HG03439 (cell line): ENCODE data around the gene MAPKAP1.

Source experiments
- ATAC-seq: cut with Tn5 transposase; IDR thresholded peaks from one replicate; pipeline ENCODE4 v1.9.1; 2021; ENCODE audit warnings: mild to moderate bottlenecking, moderate library complexity; ENCODE audit not compliant: unreplicated experiment

MAPKAP1 gene

DNA sequence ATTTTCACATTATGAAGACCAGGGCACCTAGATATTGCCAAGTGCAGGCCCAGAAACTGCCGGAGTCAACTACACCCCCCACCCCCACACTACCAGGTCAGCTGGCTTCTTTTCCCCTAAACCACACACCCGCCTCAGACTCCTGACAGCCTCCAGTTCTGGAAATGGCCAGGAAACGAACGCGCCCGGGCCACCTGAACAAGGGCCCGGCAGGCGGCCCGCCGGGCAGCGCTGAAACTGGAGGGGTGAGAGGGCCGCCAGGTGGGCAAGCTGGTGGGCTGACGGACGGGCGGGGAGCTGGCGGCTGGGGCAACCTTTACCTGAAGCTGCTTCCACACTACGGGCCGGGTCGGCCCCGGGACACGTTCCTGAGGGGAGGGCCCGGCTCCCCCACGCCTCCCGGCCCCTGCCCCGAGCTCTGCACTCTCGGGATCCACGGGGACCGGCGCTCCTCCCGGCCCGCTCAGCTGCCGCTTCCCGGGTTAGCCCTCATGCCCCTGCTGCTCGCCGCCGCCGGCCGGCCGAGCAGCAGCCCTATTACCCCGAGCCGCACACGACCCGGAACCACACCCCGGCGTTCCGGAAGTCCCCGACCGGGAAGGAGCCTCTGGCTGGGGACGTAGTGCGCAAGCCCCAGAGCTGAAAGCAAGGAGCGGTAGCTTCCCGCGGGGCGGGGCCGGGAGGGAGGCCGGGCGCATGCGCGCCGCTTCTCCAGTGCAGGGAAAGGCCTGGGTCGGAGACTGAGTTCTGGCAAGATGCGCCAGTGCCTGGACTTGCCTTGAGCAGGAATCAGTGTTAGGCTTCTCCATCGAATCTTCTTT, at the start of gene MAPKAP1:
TSS of gene MAPKAP1 (minus strand) at position 558 of the 821 bp plus-strand sequence. CDS start 34,634 bp downstream, outside the sequence.
- peak; percentile 91 for ATAC-seq

- ATAC-seq = no peak
These were observed 49.5 kb upstream of the MAPKAP1 start for GRCh38 chr9:125756518-125756917.

- ATAC-seq = no peak
These were observed 48.3 kb upstream of the MAPKAP1 start for GRCh38 chr9:125755340-125755739.

GRCh38 chr9:125754096-125754495, 47.1 kb upstream of the MAPKAP1 start:
- no peak for ATAC-seq

DNA sequence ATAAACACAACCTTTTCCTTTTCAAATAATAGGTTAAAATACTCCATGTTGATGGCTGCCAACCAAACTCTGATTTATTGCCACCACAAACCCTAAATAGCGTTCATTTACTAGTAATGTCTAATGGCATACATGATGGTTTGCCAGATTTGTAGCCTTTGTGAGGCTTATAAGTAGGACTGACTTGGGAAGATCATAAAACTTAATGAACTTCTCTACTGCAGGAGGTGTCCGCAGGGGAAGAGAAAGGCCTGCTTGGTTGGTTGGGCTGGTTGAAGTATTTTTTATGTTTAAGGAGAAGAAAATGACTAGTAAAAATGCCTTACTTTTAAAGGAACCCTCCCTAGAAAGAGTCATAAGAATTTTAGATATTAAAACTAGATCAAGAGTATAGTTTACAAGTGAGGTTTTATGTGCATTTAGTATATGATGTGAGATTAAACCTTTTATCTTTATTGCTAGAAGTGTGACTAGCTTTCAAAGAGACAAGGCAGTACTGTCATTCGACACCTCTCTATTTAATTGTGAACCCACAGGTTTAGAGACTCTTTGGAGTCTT, 45.1 kb upstream of the MAPKAP1 start:
- no peak for ATAC-seq

GRCh38 chr9:125750627-125751011, 43.6 kb upstream of the MAPKAP1 start:
- ATAC-seq = no peak

DNA sequence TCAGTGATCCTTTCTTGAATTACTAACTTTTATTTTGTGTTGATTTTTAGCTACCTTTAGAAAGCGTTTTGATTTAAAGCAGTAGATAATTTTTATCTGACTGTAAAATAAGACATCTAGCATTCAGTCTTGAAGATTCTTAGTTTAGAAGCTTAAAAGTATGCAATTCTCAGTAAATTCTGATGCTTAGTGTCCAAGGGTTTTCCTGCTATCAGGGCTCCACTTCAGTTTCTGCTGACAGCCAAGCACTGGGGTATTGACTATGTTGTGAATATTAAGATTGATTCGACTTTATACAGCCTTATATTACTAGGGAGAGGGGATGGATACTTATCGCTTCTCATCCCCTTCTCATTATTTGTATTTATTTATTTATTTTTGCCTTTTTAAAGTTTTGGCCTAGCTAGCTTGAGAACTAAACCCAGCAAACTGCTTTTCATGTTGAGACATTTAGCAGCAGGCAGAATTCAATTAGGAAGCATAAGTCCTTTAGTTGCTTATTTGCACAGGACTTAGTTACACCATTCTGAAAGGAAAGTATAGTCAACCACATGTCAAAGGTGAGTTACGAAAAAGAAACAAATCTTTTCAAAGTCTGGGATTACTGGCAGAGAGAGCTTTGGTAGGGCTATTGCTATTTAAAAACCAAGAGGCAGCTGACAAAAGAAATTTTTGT, 43.1 kb upstream of the MAPKAP1 start:
- no peak for ATAC-seq

GRCh38 chr9:125749287-125749935, 42.4 kb upstream of the MAPKAP1 start:
- no peak for ATAC-seq

DNA sequence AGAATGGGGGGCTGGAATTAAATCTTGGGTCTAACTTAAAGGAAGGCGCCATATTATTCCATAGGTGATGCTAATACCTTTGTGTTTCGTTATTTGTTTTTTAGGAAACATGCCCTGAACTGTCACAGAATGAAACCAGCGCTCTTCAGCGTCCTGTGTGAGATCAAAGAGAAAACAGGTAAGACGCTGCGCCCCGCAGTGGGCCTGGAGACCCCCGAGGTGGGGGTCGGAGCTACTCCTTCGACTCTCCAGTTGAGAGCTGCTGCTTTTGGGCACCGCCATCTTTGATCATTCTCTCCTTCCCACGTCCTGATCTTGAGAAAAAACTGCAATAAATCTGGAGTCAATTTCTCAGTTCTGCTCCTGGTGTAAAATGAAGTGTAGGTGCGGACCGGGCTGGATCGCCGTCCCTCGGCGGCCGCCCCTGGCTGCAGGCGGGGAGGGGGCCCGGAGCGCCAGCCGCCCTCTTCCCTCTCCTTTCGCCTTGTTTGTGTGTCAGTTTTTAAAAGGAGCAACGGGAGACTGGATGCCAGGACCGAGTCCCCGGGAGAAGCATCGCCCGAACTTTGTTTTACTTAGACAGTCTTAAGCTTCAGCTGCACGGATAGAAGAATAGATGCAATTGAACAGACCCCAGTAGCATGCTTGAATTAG, 41.6 kb upstream of the MAPKAP1 start:
- ATAC-seq = no peak

DNA sequence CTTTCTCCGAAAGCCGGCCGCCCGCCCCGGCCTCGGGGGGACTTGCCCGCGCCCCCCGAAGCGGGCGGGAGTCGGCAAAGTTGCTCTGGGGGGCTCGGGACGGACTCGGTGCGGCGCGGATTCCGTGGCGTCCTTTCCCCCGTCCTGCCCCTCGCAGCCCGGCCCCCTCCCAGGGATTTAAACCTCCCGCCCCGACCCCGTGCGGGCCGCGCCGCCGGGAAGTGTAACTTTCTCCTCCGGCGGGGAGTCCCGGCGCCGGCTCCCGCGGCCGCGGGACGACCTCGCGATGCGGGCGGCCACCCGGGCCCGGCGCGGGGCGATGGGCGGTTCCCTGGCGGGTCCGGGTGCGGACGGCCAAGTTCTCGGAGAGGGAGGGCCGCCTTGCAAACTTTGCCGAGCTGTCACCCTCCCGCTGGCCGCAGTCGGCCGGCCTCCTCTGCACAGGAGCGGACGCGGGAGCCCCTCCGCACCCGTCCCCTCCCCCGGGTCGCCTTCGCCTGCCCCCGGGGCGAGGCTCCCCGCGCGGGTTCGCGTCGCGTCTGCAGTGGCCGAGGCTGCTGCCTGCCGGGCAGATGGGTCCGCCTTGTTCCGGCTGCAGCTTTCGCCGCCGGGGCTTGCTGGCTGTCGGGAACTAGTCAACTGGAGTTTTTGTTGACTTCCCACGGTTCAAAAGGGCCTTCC, 40.9 kb upstream of the MAPKAP1 start:
- ATAC-seq = no peak

DNA sequence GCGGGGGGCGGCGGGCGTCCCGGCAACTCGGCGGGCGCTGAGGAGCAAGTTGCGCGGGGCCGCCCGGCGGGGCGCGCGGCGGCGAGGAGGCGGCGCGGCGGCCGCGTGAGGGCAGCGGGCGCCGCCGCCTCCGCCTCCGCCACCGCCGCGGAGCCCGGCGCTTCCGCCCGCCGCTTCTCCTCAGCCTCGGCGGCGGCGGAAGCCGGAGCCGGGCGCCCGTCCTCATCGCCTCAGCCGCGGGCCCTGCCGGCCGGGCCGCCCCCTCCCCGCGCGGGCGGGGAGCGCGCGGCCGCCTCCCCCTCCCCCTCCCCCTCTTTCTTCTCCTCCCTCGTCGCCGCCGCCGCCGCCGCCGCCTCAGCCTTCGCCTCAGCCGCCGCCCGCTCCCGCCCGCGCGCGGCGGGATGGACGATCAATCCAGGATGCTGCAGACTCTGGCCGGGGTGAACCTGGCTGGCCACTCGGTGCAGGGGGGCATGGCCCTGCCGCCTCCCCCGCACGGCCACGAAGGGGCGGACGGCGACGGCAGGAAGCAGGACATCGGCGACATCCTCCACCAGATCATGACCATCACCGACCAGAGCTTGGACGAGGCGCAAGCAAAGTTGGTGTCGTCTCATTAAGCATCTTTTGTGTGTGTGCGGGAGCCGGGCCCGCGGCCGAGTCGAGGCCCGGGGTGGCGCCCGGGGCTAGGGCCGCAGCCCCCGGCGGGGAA, 40.2 kb upstream of the MAPKAP1 start, which contains the start of gene PBX3:
TSS of gene PBX3 (plus strand) at position 321 of the 712 bp plus-strand sequence.
- ATAC-seq = no peak

GRCh38 chr9:125746774-125747052, 39.7 kb upstream of the MAPKAP1 start:
- no peak for ATAC-seq

GRCh38 chr9:125746017-125746773, 39.2 kb upstream of the MAPKAP1 start:
- peak; percentile 62 for ATAC-seq

DNA sequence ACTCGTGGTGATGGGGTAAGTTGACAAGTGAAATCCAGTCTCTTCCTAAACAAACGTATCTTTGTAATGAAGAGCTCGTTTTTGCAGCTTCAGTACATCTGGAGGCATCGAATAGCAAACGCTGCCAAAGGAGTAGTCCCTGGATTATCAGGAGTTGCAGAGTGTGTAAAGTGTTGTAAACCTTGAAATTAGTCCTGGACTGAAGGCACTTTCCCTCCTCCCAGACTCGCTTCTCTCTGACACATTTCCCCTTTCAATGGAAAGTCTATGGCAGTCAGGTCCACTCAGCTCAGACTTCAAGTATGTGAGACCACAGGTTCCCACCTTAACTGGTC, 38.6 kb upstream of the MAPKAP1 start:
- ATAC-seq = no peak

DNA sequence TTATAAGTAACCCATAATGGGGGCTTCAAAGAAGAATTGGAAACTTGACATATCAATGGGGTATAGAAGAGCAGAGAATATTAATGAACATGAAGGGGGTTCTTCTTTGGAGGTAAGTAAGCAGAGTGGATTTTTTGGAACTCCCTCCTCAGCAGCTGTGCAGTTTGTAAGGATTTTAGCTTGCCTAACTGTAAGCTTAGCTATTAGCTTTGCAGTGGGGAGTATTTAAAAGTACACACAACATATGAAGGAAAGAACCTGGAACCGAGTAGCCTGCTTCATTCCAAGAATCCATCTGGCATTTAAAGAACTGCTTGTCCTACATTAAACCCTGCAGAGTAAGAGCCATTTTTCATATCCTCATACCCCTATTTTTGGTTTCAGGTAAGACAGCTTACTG, 38.0 kb upstream of the MAPKAP1 start:
- ATAC-seq = no peak

DNA sequence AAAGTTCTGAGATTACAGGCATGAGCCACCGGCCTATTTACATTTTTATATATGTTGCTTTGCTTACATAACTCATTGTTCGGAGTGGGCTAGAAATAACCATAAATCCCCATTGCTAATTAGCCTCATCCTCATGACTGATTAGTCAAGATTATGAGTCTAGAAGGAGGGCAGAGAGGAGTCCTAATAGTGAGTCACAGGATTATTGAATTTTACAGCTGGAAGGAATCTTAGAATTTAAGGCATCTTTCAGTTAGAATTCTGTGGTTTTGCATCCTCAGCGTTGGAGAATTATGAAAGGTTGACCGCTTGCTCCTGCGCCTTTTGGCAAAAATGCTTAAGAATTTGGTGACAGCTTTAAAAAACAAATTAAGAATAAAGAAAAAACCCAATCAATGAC, 37.6 kb upstream of the MAPKAP1 start:
- ATAC-seq = no peak

DNA sequence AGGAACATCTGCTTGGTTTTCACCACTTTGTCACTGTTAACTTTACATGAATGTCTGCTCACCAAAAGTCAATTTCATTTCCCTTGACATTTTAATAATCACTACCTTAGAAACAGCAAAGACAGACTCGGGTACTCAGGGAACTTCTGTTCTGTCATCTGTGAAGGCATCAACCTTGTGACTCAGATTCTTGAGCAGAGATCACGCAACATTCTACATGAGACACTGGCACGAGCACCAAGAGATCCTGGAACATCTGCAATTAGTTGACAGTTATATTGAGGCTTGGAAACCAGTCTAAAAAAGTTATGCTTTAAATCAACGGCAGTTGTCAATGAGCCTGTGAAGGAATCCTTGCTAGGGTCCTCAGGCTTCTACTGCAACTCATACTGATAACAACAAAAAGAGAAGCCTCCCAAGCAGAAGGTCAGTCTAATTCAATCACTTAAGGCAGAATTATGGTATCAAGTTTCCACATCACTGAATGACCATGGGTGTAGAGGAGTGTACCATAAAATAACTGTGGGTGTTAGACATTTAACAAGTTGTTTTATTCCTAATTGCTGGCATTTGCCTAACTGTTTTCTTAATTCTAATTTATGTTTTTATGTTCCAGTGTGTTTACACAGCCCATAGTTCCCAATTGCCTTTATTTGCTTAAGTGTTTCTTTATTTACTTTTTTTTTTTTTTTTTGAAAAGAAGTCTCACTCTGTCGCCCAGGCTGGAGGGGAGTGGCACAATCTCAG, 36.8 kb upstream of the MAPKAP1 start:
- no peak for ATAC-seq

DNA sequence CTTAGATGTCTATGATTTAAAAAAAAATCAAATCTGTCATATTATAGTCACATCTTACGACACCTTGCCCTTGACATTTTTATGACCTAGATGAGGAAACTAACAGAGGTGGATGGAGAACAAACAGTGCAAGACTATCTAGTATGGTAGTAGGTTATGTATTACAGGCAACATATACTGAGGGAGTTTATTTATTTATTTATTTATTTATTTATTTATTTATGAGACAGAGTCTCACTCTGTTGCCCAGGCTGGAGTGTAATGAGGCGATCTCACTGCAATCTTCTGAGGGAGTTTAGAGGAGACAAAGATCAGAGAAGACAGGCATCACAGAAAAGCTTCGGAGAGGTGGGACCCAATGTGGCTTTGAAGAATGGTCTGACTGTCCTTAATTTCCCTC, 35.6 kb upstream of the MAPKAP1 start:
- no peak for ATAC-seq

DNA sequence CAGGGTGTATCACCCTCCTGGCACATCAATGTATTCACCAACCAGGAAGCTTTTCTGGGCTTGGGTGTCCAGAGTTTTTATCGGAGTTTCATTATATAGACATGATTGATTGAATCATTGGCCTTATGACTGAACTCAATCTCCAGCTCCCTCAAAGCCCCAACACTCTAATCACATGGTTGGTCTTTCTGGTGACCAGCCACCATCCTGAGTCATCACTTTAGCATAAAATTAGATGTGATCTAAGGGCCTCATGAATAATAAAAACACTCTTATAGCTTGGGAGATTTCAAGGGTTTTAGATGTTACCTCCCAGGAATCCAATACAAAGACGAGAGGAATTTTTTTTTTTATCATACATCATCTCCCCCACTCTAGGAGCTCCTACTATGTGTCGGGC, 32.4 kb upstream of the MAPKAP1 start:
- no peak for ATAC-seq
